GM12878 (cell line): Measurements from ENCODE around the gene FAR2. TPM values are rescaled to one million over a fixed set of nuclear protein-coding genes. Genes with fewer than 3 reads are reported as not detected.

Source experiments
- ATAC-seq: fragments of 200-7000 bp; cut with Tn5 transposase; 3 replicates; pipeline ENCODE4 v1.9.1; 2020; ENCODE audit warnings: mild to moderate bottlenecking, moderate library complexity
- BruUV-seq: library from RNA; stranded (reverse); fragments of 400-500 nt; replicated peaks from 2 replicates; lab custom pipeline; 2021; lab: Mats Ljungman, UMichigan
- CTCF ChIA-PET: fragments of 300-600 bp; sonication (Branson Sonifier 250); formaldehyde crosslinking; extraction: SDS; loops from one replicate; lab custom pipeline; 2021; ENCODE audit warnings: inconsistent platforms; lab: Yijun Ruan, JAX
- POLR2A ChIA-PET: fragments of 350-600 bp; formaldehyde crosslinking; extraction: SDS; loops from one replicate; lab custom pipeline; 2021; ENCODE audit warnings: inconsistent platforms; lab: Charles Lee
- RAD21 ChIA-PET: fragments of 300-600 bp; sonication (Branson Sonifier 250); formaldehyde crosslinking; loops from one replicate; lab custom pipeline; 2023; ENCODE audit warnings: antibody characterized with exemption; ENCODE audit not compliant: unreplicated experiment; lab: Charles Lee
- SMC1A ChIA-PET: fragments of 300-600 bp; sonication (Branson Sonifier 250); formaldehyde crosslinking; loops from one replicate; lab custom pipeline; 2023; ENCODE audit not compliant: unreplicated experiment, uncharacterized antibody; lab: Charles Lee
- DNase-seq: peaks from one replicate; pipeline ENCODE4 v3.0.0-alpha.2; 2011; ENCODE audit warnings: low read depth, low spot score
- FAIRE-seq: peaks from 3 replicates; lab custom pipeline; 2011; peaks lifted over from hg19 to GRCh38; lab: Jason Lieb, UNC
- H2AFZ ChIP-seq: 2 replicates; pipeline ENCODE4 v1.6.0; 2011; ENCODE audit warnings: low read depth, low read length, control low read depth; ENCODE audit not compliant: control insufficient read depth
- H3K27ac ChIP-seq: 2 replicates; pipeline ENCODE4 v1.5.1; 2011; ENCODE audit warnings: control low read depth; ENCODE audit not compliant: control insufficient read depth, insufficient read depth
- H3K27me3 ChIP-seq, 2 experiments: replicated peaks in 1 of 2; 2 replicates each; pipeline versions ENCODE4 v1.6.0 to v1.6.1; 2011; ENCODE audit warnings: low read length in 1 of 2; ENCODE audit not compliant: control insufficient read depth in 2 of 2, insufficient read depth in 2 of 2
- H3K36me3 ChIP-seq, 2 experiments: 2 replicates each; pipeline ENCODE4 v1.5.1; 2011; ENCODE audit warnings: low read length in 1 of 2; ENCODE audit not compliant: control insufficient read depth in 2 of 2, insufficient read depth in 2 of 2
- H3K4me1 ChIP-seq: 2 replicates; pipeline ENCODE4 v1.6.1; 2011; ENCODE audit warnings: mild to moderate bottlenecking, low read length, moderate library complexity, mixed read lengths; ENCODE audit not compliant: control insufficient read depth, insufficient read depth
- H3K4me2 ChIP-seq: 2 replicates; pipeline ENCODE4 v1.6.0; 2011; ENCODE audit warnings: control low read depth; ENCODE audit not compliant: control insufficient read depth, insufficient read depth
- H3K4me3 ChIP-seq: fragments of 200-600 bp; sonication (generic); 2 replicates; pipeline ENCODE4 v1.5.1; 2016
- H3K79me2 ChIP-seq: 2 replicates; pipeline ENCODE4 v1.6.0; 2011; ENCODE audit warnings: low read length; ENCODE audit not compliant: control insufficient read depth, insufficient read depth
- H3K9ac ChIP-seq: 2 replicates; pipeline ENCODE4 v1.8.0; 2011; ENCODE audit warnings: low read length, control low read depth, mixed read lengths; ENCODE audit not compliant: control insufficient read depth, insufficient read depth
- H3K9me3 ChIP-seq: replicated peaks from 3 replicates; pipeline ENCODE4 v1.5.1; 2011; ENCODE audit warnings: mild to moderate bottlenecking, low read length; ENCODE audit not compliant: control insufficient read depth, insufficient read depth
- H4K20me1 ChIP-seq: 2 replicates; pipeline ENCODE4 v1.6.0; 2011; ENCODE audit not compliant: control insufficient read depth, insufficient read depth
- ATF7 ChIP-seq: fragments of 450-650 bp; IDR thresholded peaks from 2 replicates; pipeline ENCODE4 v1.6.1; 2016; ENCODE audit warnings: low read depth, mild to moderate bottlenecking
- BCL11A ChIP-seq: IDR thresholded peaks from 2 replicates; pipeline ENCODE4 v1.6.1; 2011; ENCODE audit warnings: low read depth, low read length
- CREB1 ChIP-seq: IDR thresholded peaks from 2 replicates; pipeline ENCODE4 v1.6.1; 2012; ENCODE audit warnings: low read depth, mild to moderate bottlenecking, inconsistent platforms
- E2F4 ChIP-seq: IDR thresholded peaks from 2 replicates; pipeline ENCODE4 v1.6.1; 2012; ENCODE audit warnings: low read depth, low read length, improper control_type of control experiment
- HSF1 ChIP-seq: fragments of 150-350 bp; IDR thresholded peaks from 2 replicates; pipeline ENCODE4 v1.6.1; 2014; ENCODE audit warnings: mild to moderate bottlenecking, low read depth, low read length
- JUND ChIP-seq: IDR thresholded peaks from 2 replicates; pipeline ENCODE4 v1.6.1; 2012; ENCODE audit warnings: low read depth, mild to moderate bottlenecking, low read length, improper control_type of control experiment, moderate library complexity
- NFXL1 ChIP-seq: fragments of 450-650 bp; IDR thresholded peaks from 2 replicates; pipeline ENCODE4 v1.6.1; 2017; ENCODE audit warnings: antibody characterized with exemption, mild to moderate bottlenecking, borderline replicate concordance
- NRF1 ChIP-seq: conservative IDR thresholded peaks from 2 replicates; pipeline ENCODE4 v1.6.1; 2011; ENCODE audit warnings: mild to moderate bottlenecking, low read depth, low read length, improper control_type of control experiment
- POLR2A ChIP-seq: IDR thresholded peaks from 2 replicates; pipeline ENCODE4 v1.6.1; 2011; ENCODE audit warnings: low read depth, mild to moderate bottlenecking, low read length
- RCOR1 ChIP-seq: conservative IDR thresholded peaks from 2 replicates; pipeline ENCODE4 v1.6.1; 2012; ENCODE audit warnings: low read depth, low read length, improper control_type of control experiment
- REST ChIP-seq: IDR thresholded peaks from 2 replicates; pipeline ENCODE4 v1.6.1; 2012; ENCODE audit warnings: mild to moderate bottlenecking, low read depth, low read length
- SKIL ChIP-seq: fragments of 450-650 bp; IDR thresholded peaks from 2 replicates; pipeline ENCODE4 v1.6.1; 2017; ENCODE audit warnings: mild to moderate bottlenecking, low read depth, inconsistent platforms; ENCODE audit not compliant: poor library complexity, severe bottlenecking
- SREBF1 ChIP-seq: IDR thresholded peaks from 2 replicates; pipeline ENCODE4 v1.6.1; 2012; ENCODE audit warnings: mild to moderate bottlenecking, low read length
- TAF1 ChIP-seq: IDR thresholded peaks from 2 replicates; pipeline ENCODE4 v1.6.1; 2011; ENCODE audit warnings: mild to moderate bottlenecking, low read depth, low read length, borderline replicate concordance
- TCF12 ChIP-seq: IDR thresholded peaks from 2 replicates; pipeline ENCODE4 v1.6.1; 2011; ENCODE audit warnings: low read depth, mild to moderate bottlenecking, low read length
- WGBS: methylation state at CpG from one replicate; pipeline ENCODE4 v1.1.6; 2016; ENCODE audit warnings: low lambda C conversion rate; ENCODE audit not compliant: insufficient replicate concordance, insufficient coverage; ENCODE audit errors: missing lambda C conversion rate; 5-methylcytosine and 5-hydroxymethylcytosine counted together
- in situ Hi-C: fragments of 300-500 bp; cut with MboI; formaldehyde crosslinking; loops from 9 replicates; pipeline ENCODE4 v1.14.3; 2018; ENCODE audit warnings: mixed read lengths
- intact Hi-C: fragments of 100-400 bp; cut with micrococcal nuclease; formaldehyde crosslinking; loops from one replicate; pipeline ENCODE4 v1.14.2; 2022; ENCODE audit not compliant: unreplicated experiment
- polyA plus RNA-seq, 11 experiments: library from polyadenylated mRNA; depleted of rRNA in 4 of 11; unstranded in 6 of 11; stranded (reverse) in 5 of 11; fragments of >200 nt; fragmentation: Nextera tagmentation in 4 of 11; fragmentation: Illumina TruSeq in 1 of 11; extraction: Ambion mirVana in 4 of 11; extraction: Trizol in 1 of 11; gene quantifications; 1 replicate in 1 of 11; 2 replicates in 10 of 11; pipeline versions ENCODE4 v1.2.1 to v1.2.3, GENCODE V29; 2011 to 2016; ENCODE audit warnings: inconsistent platforms in 2 of 11, missing spikeins in 2 of 11, low read depth in 1 of 11
- total RNA-seq, 4 experiments: library from RNA; depleted of rRNA in 3 of 4; stranded (reverse); fragments of >200 nt in 3 of 4; fragmentation: Illumina TruSeq in 1 of 4; extraction: Trizol in 1 of 4; gene quantifications; 2 replicates each; pipeline versions ENCODE4 v1.2.1 to v1.2.3, GENCODE V29; 2013 to 2021

Gene FAR2
- total and polyA plus RNA-seq, 10 of the 15 experiments (the other 5 are each of a cell fraction or from before 2014, with no cell fraction given), result 0.50 to 1.1 (median 0.65) TPM

GRCh38 chr12:29187756-29188155 lies 38.7 kb downstream of the FAR2 start (continued):
- no peak for TF ChIP-seq REST
- TF ChIP-seq JUND, result no peak
- TF ChIP-seq NFXL1, result no peak
- TF ChIP-seq HSF1, result no peak
- no peak for TF ChIP-seq NRF1
- no peak for TF ChIP-seq TAF1

- Histone ChIP-seq H2AFZ (no peak overlapping the region), H3K79me2 (no peaks in the 10 kb centered on the region), H3K4me1 (no peaks in the 10 kb centered on the region), H4K20me1 (no peaks in the 10 kb centered on the region), H3K4me3 (no peak overlapping the region), H3K4me2 (no peak overlapping the region), H3K9ac (no peak overlapping the region), H3K27me3 (no peaks in the 10 kb centered on the region), H3K27ac (no peak overlapping the region), H3K9me3 (no peaks in the 10 kb centered on the region), H3K36me3 (no peaks in the 10 kb centered on the region)
- ATAC-seq (no peak; the same call in 2 of the 3 replicates), DNase-seq (no peak), FAIRE-seq (no peak)
- BruUV-seq, result no TSS peak
- POLR2A ChIA-PET, result no interaction called here
- RAD21 ChIA-PET, result interaction anchor here (0.9 kb wide), 1 partner anchor 17 kb away, joined by 3 read pairs; no protein-coding TSS in a partner anchor
- in situ Hi-C loops (no loop called here), intact Hi-C loops (no loop called here)
- CTCF ChIA-PET, result interaction anchor here (1.4 to 1.6 kb wide), 3 partner anchors 102 to 127 kb away, joined by 3 to 5 read pairs (median 3); no protein-coding TSS in a partner anchor
- 54% methylated on average over 6 of the region's 6 CpGs for WGBS
- TF ChIP-seq JUND (no peak), SREBF1 (no peak), E2F4 (no peak), ATF7 (no peak), BCL11A (no peak), CREB1 (no peak), TCF12 (no peak), RCOR1 (no peak), POLR2A (no peak), SKIL (no peak)
- SMC1A ChIA-PET, result interaction anchor here (0.9 to 1.7 kb wide), 2 partner anchors 15 to 19 kb away, joined by 4 read pairs; no protein-coding TSS in a partner anchor
Measured at GRCh38 chr12:29191267-29191850, 42.3 kb downstream of the FAR2 start.
